GM21737 (cell line): Measurements from ENCODE around the gene CNKSR3.

ENCODE experiments used
- ATAC-seq: cut with Tn5 transposase; IDR thresholded peaks from one replicate; pipeline ENCODE4 v1.9.1; 2021; ENCODE audit warnings: mild to moderate bottlenecking, moderate library complexity; ENCODE audit not compliant: unreplicated experiment

CNKSR3 gene

GRCh38 chr6:154458565-154459470, 51.7 kb downstream of the CNKSR3 start:
- no peak for ATAC-seq

- no peak for ATAC-seq
Observed at GRCh38 chr6:154457881-154458284, 52.6 kb downstream of the CNKSR3 start.

GRCh38 chr6:154457046-154457713, 53.3 kb downstream of the CNKSR3 start:
- ATAC-seq: no peak

DNA sequence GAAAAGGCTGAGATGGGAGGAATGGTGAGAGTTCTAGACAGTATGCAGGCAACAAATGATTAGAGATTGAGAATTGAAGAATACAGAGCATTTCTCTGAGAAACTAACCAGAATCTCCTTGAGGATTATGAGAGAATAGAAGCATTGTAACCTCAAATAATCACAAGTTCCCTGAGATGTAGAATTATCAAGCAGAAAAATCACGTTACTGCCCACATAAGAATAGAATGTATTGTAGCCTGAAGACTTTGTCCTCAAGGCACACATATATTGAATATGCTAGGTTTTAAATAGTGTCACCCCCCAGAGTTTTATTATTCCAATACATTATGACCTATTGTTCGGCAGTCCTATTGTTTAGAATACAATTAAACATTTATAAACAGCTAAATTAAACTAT, 57.2 kb downstream of the CNKSR3 start:
- ATAC-seq: no peak

GRCh38 chr6:154450498-154450897, 60.0 kb downstream of the CNKSR3 start:
- no peak for ATAC-seq

GRCh38 chr6:154448448-154449096, 61.9 kb downstream of the CNKSR3 start:
- ATAC-seq: no peak

DNA sequence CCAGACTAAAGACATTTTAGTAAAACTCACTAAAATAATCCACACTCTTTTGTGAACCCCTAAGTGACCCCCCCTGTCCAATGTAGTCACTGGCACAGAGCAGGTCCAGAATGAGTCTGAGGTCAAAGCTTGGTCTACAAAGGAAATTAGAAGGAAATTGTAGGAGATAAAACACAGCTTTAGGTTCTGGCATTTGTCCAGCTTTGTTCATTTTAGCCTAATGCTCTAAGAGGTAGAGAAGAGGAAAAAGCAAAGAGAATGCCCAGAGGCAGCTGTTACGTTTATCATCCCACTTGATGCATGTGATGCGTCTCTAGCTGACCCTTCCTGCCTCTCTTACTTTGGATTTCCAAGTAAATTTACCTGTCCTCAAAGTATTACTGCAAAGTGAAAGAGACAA, 62.5 kb downstream of the CNKSR3 start:
- ATAC-seq: no peak

- ATAC-seq: no peak
Observed at GRCh38 chr6:154446984-154447383, 63.5 kb downstream of the CNKSR3 start.

DNA sequence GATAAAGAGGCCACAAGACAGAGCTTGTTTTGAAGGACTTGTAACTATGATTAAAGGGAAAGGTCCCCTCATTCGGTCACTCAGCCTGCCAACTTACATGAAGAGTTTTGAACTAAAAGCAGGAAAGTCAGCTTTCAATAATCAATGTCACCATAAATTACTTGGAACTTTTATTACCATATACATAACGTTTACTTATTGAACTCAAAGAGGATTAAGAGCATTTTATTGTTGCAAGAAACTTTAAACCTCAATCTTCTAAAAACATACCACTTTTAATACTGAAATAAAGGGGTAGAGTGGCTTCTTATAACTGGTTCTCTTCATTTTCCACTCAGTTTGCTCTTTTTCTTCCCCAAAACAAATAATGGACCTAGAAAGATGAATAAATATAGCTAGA, 65.1 kb downstream of the CNKSR3 start:
- no peak for ATAC-seq

GRCh38 chr6:154441995-154442310, 68.5 kb downstream of the CNKSR3 start:
- ATAC-seq: no peak

- no peak for ATAC-seq
Observed at GRCh38 chr6:154440422-154441043, 70.0 kb downstream of the CNKSR3 start.

DNA sequence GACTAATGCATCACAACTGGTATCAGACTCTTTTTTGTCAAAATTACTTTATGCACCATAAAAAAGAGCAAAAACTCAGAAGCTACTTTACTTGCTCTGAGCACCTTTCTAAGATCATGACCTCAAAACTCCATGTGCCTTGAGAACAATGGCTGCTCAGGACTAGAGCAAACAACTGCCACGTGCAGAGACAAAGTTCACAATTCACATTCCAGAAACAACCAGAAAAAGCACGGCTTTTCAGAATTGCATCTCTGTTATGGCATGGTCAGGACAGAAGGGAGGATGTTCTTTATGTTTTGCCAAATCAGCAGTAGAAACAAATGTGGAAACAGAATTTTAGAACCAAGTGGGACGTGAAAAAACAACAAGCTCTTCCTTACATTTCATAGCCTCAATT, 70.5 kb downstream of the CNKSR3 start:
- ATAC-seq: no peak

GRCh38 chr6:154438882-154439415, 71.5 kb downstream of the CNKSR3 start:
- ATAC-seq: no peak

DNA sequence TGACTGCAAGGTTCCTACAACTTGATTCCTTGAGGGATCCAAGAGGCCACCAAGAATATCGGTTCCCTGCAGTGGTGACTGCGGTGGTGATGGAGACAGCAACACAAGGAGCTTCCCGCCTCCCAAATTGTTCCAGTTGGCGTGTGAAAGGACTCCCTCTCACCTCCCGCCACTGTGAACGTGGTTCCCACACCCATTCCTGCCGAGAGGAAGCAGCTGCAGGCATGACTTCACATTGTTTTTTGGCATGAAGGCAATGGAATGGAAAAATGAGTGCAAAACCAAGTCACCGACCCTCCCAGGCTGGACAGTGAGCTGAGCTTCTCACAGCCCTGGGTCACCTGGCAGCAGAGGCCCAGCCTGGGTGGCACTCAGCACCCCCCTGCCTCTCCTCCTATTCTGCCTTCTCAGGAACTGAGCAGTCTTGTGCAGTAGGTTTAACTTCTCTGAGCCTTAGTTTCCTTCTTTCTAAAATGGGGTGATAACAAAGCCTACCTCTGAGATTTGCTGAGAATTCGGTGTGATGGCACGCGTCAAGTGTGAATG, 75.0 kb downstream of the CNKSR3 start:
- ATAC-seq: no peak

GRCh38 chr6:154434662-154435061, 75.8 kb downstream of the CNKSR3 start:
- no peak for ATAC-seq

DNA sequence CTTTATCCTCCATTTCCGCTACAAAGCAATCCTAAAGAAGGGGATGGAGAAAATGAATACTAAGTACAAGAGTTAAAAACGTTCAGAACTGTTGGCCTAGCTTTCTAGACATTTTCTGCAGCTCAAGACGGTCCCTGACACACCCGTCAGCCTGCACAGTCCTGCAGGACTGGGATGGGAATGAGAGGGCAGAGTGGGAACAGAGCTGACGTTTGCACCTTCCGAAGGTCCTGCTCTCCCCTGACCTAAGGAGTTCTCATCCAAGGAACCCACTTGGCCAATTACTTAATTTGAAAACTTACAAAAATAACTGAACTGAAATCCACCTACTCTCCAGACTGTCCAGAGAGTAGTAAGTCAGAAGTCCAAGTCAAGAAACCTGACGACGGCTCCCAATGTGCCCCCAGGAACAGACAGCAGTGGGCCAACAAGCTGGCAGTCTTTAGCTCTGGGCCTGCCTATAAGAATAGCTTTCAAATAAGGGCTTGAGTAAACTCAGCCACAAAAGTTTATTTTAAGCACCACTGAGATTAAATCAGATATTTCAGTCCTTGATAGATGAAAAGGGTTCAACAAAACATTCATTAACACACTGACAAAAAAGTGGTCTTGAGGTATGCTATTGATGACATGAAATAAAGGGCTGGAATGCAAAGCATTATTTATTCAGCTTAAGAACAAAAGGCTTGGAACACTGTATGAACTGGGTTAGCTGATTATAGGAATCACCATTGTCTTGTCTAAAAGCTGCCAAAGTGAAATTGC, 76.8 kb downstream of the CNKSR3 start:
- no peak for ATAC-seq

DNA sequence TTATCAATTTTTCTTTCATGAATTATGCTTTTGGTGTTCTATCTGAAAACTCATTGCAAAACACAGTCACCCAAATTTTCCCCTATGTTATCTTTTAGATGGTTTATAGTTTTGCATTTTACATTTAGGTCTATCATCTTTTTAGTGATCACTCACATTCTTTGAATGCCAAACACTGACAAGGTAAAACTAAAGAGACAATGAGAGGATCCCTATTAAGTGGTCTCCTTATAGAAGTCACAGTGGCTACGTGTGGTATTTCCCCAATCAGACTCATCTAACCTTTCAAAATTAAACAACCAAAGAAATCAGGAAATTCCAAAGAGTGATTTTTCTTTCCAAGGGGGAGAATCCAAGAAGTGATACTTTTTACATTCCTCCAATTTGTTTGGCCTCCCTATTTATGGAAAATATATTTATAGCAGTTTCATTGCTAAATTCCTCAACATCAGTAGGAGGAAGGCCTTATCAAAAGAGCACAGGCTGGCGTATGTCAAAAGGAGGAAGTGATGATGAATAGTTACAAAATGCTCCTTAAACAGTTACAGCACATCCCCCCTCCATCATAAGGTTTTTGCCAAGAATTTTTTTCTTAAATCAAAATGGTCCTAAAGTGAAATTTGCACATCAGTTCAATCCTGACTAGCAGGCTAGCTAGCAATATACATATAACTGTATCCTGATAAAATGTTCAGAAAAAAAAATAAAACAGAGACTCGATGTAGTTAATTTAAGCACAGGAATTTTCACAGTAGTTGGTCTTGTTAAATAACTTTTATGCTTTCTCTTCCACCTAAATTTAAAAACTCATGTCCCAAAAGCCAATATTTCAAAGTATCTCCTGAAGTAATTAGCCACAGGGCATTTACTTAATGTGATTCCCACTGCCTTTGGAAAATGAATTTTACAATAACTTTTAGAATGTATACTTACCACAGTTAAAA, 77.7 kb downstream of the CNKSR3 start:
- no peak for ATAC-seq

GRCh38 chr6:154430481-154430919, 80.0 kb downstream of the CNKSR3 start:
- ATAC-seq: no peak

DNA sequence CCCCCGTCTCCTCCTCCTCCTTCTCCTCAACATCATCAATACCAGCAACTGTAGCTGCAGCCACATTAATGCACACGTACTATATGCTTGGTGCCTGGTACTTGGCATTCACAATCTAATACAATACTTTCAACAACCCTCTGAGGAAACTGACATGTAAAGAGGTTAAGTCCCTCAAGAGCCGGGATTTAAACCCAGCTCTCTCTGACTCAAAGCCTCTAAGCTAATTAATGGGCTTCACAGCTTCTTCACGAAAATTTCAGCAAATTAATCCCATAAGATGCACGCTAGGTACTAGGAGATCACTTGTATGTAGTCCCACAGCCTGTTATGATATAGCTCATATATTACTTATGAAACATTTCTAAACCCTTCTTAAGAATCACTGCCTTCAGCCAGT, 80.8 kb downstream of the CNKSR3 start:
- ATAC-seq: no peak
